ENCODE results near the gene CALR3.
"Not testable (repeated sequence)": the region's sequence is repeated elsewhere in the genome, so short reads cannot be mapped to it uniquely, and the experiment has no call there.

The CALR3 gene

GRCh38 chr19:16495982-16496612, at the start of gene CALR3, which contains the start of gene C19orf44:
Gene CALR3, minus strand, starts transcription at chr19:16496167. Its CDS starts 38 bp downstream, at chr19:16496129.
Gene C19orf44, plus strand, starts transcription at chr19:16496394. Its CDS starts 4,399 bp downstream, at chr19:16500793.
- peak; percentile 96 for DNase-seq

GRCh38 chr19:16544473-16545231, 48.7 kb upstream of the CALR3 start:
- no peak for DNase-seq

- not testable (repeated sequence) for DNase-seq
These were observed 47.8 kb upstream of the CALR3 start for GRCh38 chr19:16543734-16544133.

GRCh38 chr19:16542910-16543472, 47.0 kb upstream of the CALR3 start:
- DNase-seq = no peak

GRCh38 chr19:16542045-16542909, 46.3 kb upstream of the CALR3 start, which contains the start of gene CHERP:
Gene CHERP, minus strand, starts transcription at chr19:16542437. Its CDS starts 59 bp downstream, at chr19:16542378.
- DNase-seq = peak; percentile 58

GRCh38 chr19:16541526-16542044, 45.6 kb upstream of the CALR3 start:
- DNase-seq = no peak

- DNase-seq = no peak
These were observed 45.0 kb upstream of the CALR3 start for GRCh38 chr19:16540948-16541347.

- no peak for DNase-seq
These were observed 41.1 kb upstream of the CALR3 start for GRCh38 chr19:16537111-16537510.

- DNase-seq = no peak
These were observed 40.2 kb upstream of the CALR3 start for GRCh38 chr19:16536130-16536529.

GRCh38 chr19:16535381-16535780, 39.4 kb upstream of the CALR3 start:
- DNase-seq = no peak

- DNase-seq = no peak
These were observed 36.7 kb upstream of the CALR3 start for GRCh38 chr19:16532440-16533234.

- DNase-seq = no peak
These were observed 35.4 kb upstream of the CALR3 start for GRCh38 chr19:16531380-16531669.

- no peak for DNase-seq
These were observed 34.8 kb upstream of the CALR3 start for GRCh38 chr19:16530540-16531379.

- DNase-seq = no peak
These were observed 33.6 kb upstream of the CALR3 start for GRCh38 chr19:16529466-16530144.

GRCh38 chr19:16527971-16528521, 32.1 kb upstream of the CALR3 start:
- no peak for DNase-seq

GRCh38 chr19:16527334-16527935, 31.5 kb upstream of the CALR3 start:
- DNase-seq = no peak

- no peak for DNase-seq
These were observed 29.9 kb upstream of the CALR3 start for GRCh38 chr19:16525751-16526481.

- DNase-seq = no peak
These were observed 29.2 kb upstream of the CALR3 start for GRCh38 chr19:16524991-16525734.

Measured in GOT3 (cell line).